Nephron (organoid): ENCODE results near the gene GABRR2.
"Not testable (repeated sequence)": the region's sequence is repeated elsewhere in the genome, so short reads cannot be mapped to it uniquely, and the experiment has no call there.

Experiments
- H3K27ac Mint-ChIP-seq, 3 experiments: 2 replicates each; pipeline ENCODE4 v1.8.0; 2020; ENCODE audit warnings: mixed read lengths in 3 of 3, mild to moderate bottlenecking in 2 of 3, moderate library complexity in 1 of 3
- H3K27me3 Mint-ChIP-seq: 2 replicates; pipeline ENCODE4 v1.8.0; 2021; ENCODE audit warnings: low read depth, mild to moderate bottlenecking, moderate library complexity, mixed read lengths
- H3K36me3 Mint-ChIP-seq: 2 replicates; pipeline ENCODE4 v1.8.0; 2020; ENCODE audit warnings: low read depth, mixed read lengths
- H3K4me1 Mint-ChIP-seq: 2 replicates; pipeline ENCODE4 v1.8.0; 2020; ENCODE audit warnings: mixed read lengths
- H3K4me3 Mint-ChIP-seq, 3 experiments: 2 replicates each; pipeline ENCODE4 v1.8.0; 2020; ENCODE audit warnings: mild to moderate bottlenecking in 3 of 3, mixed read lengths in 3 of 3, moderate library complexity in 2 of 3
- H3K9me3 Mint-ChIP-seq: 2 replicates; pipeline ENCODE4 v1.8.0; 2020; ENCODE audit warnings: mixed read lengths
- CTCF ChIP-seq, 3 experiments: fragments of 200-600 bp; sonication (generic); IDR thresholded peaks; one replicate each; pipeline ENCODE4 v1.5.0; 2021; ENCODE audit warnings: antibody characterized with exemption in 3 of 3; ENCODE audit not compliant: unreplicated experiment in 3 of 3

GABRR2 gene

DNA sequence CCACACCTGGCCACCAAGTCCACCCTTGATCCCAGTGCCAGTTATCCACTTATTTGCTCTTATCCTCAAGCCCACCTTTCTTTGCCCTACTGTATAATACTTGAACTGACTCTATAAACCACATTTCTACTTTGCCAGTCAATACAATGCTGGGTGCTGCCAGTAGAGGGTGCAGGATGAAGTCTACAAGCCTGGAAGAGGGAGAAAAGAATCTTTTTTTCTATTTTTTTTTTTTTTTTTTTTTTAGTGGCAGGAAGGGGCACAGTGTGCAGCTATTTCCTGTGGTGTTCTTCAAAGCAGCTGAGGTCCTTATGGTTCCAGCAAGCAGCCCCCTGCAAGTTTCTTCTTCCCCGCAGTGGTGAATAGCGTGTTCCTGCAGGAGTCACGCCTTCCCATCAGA lies 75.8 kb downstream of the GABRR2 start:
- H3K36me3 Mint-ChIP-seq = no peaks in the 10 kb centered on the region
- no peak overlapping the region for H3K4me3 Mint-ChIP-seq
- peaks cover 3% of the 10 kb centered on the region for H3K27me3 Mint-ChIP-seq
- peaks cover 23% of the 10 kb centered on the region for H3K9me3 Mint-ChIP-seq
- H3K27ac Mint-ChIP-seq = no peak overlapping the region
- TF ChIP-seq CTCF (IDR thresholded peaks at IDR 0.05; ENCODE audit: unreplicated experiment in 3 of 3) = no peak
- peaks cover 11% of the 10 kb centered on the region for H3K4me1 Mint-ChIP-seq

DNA sequence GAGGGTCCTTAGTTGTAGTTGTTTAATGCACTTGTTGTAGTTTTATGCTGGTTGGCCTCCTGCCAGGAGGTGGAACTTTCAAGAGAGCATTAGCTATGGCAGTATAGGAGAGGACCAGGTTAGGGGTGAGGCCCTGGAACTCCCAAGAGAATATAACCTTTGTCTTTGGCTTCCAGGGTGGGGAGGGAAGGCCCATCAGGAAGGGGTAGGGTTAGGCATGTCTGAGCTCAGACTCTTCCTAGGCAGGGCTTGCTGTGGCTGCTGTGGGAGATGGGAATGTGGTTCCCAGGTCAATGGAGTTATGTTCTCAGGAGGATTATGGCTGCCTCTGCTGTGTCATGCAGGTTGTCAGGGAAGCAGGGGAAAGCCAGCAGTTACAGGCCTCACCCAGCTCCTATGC lies 77.9 kb downstream of the GABRR2 start:
- TF ChIP-seq CTCF (IDR thresholded peaks at IDR 0.05; ENCODE audit: unreplicated experiment in 3 of 3) = no peak
- peaks cover 31% of the 10 kb centered on the region for H3K9me3 Mint-ChIP-seq
- H3K27ac Mint-ChIP-seq = no peak overlapping the region
- H3K36me3 Mint-ChIP-seq = no peaks in the 10 kb centered on the region
- no peak overlapping the region for H3K4me3 Mint-ChIP-seq
- peaks cover 4% of the 10 kb centered on the region for H3K27me3 Mint-ChIP-seq
- peaks cover under 1% of the 10 kb centered on the region for H3K4me1 Mint-ChIP-seq

DNA sequence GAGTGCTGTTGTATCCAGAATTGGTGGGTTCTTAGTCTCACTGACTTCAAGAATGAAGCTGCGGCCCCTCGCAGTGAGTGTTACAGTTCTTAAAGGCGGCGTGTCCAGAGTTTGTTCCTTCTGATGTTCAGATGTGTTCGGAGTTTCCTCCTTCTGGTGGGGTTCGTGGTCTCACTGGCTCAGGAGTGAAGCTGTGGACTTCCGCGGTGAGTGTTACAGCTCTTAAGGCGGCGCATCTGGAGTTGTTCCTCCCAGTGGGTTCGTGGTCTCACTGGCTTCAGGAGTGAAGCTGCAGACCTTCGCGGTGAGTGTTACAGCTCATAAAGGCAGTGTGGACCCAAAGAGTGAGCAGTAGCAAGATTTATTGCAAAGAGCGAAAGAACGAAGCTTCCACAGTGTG lies 81.5 kb downstream of the GABRR2 start:
- peaks cover 42% of the 10 kb centered on the region for H3K9me3 Mint-ChIP-seq
- not testable (repeated sequence) for H3K27me3 Mint-ChIP-seq, H3K4me3 Mint-ChIP-seq, H3K36me3 Mint-ChIP-seq, H3K27ac Mint-ChIP-seq, H3K4me1 Mint-ChIP-seq

DNA sequence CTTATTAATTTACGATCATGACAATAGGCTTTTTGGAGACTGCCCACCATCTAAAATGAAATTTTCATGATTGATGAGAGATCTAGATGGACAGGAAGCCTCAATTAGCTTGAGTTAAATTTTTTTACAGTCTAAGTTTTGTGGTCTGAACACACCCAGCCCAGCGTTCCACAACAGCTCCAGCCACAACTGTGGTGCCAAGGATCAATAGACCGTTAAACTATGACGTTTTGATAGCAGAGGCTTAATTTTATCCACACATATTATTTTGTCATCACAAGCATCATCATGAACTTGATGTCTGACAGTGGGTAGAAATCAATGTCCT lies 92.4 kb downstream of the GABRR2 start:
- no peak for TF ChIP-seq CTCF (IDR thresholded peaks at IDR 0.05; ENCODE audit: unreplicated experiment in 3 of 3)
- Mint-ChIP-seq H3K27ac (peak overlapping the region; percentile 48 to 72 (median 71)), H3K9me3 (peaks cover 11% of the 10 kb centered on the region), H3K4me3 (no peak overlapping the region), H3K27me3 (peaks cover 5% of the 10 kb centered on the region), H3K36me3 (no peaks in the 10 kb centered on the region), H3K4me1 (peaks cover 29% of the 10 kb centered on the region)

DNA sequence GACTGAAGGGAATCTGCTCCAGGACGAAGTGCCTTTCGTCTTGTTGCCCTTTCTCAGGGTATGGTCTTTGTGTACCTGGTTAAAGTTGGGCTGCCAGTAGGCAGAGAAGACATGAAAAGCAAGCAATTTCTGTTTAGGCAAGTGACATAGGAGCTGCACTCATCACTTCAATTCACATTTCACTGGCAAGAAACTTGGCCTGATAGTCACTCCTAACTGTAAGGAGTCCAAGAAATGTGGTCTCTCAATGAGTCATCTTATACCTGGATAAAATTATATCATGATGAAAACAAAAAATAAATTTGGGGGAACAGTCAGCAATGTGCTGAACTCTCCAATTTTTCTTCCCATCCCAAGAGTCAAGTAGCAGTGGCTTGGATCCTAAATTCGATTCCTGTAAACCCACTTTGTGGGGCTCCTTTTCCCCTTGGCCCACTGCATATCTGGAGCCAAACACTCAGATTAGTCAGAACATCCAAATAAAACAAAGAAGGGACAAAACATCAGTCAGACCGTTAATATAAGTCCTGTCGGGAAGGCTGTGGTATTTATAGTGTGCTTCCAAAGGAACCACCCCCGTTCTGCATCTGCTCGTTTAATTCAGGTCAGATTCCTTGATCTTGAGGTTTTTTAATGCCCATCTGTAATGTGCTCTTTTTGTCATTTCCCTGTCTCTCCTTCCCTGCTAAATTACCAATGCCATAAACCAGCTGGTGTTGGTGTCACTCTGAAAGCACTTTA lies 93.0 kb downstream of the GABRR2 start:
- H3K4me1 Mint-ChIP-seq = peaks cover 34% of the 10 kb centered on the region
- H3K9me3 Mint-ChIP-seq = peaks cover 11% of the 10 kb centered on the region
- no peak for TF ChIP-seq CTCF (IDR thresholded peaks at IDR 0.05; ENCODE audit: unreplicated experiment in 3 of 3)
- no peak overlapping the region for H3K4me3 Mint-ChIP-seq
- peak overlapping the region; percentile 48 to 72 (median 71) for H3K27ac Mint-ChIP-seq
- peaks cover 5% of the 10 kb centered on the region for H3K27me3 Mint-ChIP-seq
- no peaks in the 10 kb centered on the region for H3K36me3 Mint-ChIP-seq

DNA sequence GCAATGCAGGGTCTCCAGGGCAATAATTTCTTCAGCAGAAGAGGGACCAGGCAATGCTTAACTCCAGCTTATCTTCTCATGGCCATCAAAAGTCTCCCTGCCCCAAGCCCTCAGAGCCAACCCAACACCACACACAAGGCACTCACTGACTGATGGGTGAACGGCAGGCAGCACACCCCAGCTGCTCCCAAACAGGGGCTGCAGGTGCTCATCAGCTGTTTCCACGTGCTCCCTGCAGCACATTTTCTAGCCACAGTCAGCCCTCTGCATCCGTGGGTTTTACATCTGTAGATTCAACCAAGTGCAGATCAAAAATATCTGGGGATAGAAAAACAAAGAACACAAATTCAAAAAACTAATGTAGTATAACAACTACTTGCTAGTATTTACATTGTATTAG lies 94.0 kb downstream of the GABRR2 start:
- Mint-ChIP-seq H3K4me3 (no peak overlapping the region), H3K4me1 (peaks cover 37% of the 10 kb centered on the region), H3K9me3 (peaks cover 11% of the 10 kb centered on the region), H3K27me3 (peaks cover 5% of the 10 kb centered on the region), H3K36me3 (no peaks in the 10 kb centered on the region), H3K27ac (no peak overlapping the region)
- TF ChIP-seq CTCF (IDR thresholded peaks at IDR 0.05; ENCODE audit: unreplicated experiment in 3 of 3) = no peak
